Stimulated activated CD8-positive, alpha-beta memory T cell treated with anti-CD3 and anti-CD28 coated beads, Interleukin-4, amount 100 ng/mL, for 24 hours (primary cell): ENCODE measurements around the gene ARID4A.
"Not testable (repeated sequence)": the region's sequence is repeated elsewhere in the genome, so short reads cannot be mapped to it uniquely, and the experiment has no call there.

Source experiments
- DNase-seq: peaks from one replicate; pipeline ENCODE4 v3.0.0-alpha.2; 2020; ENCODE audit warnings: low read depth

Gene ARID4A, protein sequence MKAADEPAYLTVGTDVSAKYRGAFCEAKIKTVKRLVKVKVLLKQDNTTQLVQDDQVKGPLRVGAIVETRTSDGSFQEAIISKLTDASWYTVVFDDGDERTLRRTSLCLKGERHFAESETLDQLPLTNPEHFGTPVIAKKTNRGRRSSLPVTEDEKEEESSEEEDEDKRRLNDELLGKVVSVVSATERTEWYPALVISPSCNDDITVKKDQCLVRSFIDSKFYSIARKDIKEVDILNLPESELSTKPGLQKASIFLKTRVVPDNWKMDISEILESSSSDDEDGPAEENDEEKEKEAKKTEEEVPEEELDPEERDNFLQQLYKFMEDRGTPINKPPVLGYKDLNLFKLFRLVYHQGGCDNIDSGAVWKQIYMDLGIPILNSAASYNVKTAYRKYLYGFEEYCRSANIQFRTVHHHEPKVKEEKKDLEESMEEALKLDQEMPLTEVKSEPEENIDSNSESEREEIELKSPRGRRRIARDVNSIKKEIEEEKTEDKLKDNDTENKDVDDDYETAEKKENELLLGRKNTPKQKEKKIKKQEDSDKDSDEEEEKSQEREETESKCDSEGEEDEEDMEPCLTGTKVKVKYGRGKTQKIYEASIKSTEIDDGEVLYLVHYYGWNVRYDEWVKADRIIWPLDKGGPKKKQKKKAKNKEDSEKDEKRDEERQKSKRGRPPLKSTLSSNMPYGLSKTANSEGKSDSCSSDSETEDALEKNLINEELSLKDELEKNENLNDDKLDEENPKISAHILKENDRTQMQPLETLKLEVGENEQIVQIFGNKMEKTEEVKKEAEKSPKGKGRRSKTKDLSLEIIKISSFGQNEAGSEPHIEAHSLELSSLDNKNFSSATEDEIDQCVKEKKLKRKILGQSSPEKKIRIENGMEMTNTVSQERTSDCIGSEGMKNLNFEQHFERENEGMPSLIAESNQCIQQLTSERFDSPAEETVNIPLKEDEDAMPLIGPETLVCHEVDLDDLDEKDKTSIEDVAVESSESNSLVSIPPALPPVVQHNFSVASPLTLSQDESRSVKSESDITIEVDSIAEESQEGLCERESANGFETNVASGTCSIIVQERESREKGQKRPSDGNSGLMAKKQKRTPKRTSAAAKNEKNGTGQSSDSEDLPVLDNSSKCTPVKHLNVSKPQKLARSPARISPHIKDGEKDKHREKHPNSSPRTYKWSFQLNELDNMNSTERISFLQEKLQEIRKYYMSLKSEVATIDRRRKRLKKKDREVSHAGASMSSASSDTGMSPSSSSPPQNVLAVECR

GRCh38 chr14:58298477-58299400 is at the start of gene ARID4A:
Gene ARID4A, plus strand, starts transcription at chr14:58298555. Its CDS starts 1,300 bp downstream, at chr14:58299855.
- peak; percentile 63 for DNase-seq

GRCh38 chr14:58249611-58250010 is 48.7 kb upstream of the ARID4A start:
- DNase-seq, result no peak

DNA sequence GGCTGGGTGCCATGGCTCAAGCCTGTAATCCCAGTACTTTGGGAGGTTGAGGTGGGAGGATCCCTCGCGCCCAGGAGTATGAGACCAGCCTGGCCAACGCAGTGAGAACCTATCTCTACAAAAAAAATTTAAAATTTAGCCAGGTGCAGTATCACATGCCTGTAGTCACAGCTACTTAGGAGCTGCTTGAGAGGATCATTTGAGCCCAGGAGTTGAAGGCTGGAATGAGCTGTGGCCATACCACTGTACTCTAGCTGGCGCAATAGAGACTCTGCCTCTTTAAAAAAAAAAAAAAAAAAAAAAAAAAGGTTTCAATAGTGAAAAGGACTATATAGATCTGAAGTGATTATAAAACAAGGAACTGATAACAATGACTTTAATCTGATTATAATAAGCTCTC is 40.2 kb upstream of the ARID4A start:
- DNase-seq, result no peak

DNA sequence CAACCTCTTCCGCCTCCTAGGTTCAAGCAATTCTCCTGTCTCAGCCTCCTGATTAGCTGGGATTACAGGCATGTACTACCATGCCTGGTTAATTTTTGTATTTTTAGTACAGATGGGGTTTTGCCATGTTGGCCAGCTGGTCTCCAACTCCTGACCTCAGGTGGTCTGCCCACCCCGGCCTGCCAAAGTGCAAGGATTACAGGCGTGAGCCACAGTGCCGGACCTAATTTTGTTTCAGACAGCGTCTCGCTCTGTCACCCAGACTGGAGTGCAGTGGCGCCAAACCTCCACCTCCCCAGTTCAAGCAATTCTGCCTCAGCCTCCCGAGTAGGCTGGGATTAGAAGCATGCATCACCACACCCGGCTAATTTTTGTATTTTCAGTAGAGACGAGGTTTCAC is 36.4 kb upstream of the ARID4A start:
- DNase-seq, result not testable (repeated sequence)

- no peak for DNase-seq
Measured at GRCh38 chr14:58265401-58265800, 33.0 kb upstream of the ARID4A start.

DNA sequence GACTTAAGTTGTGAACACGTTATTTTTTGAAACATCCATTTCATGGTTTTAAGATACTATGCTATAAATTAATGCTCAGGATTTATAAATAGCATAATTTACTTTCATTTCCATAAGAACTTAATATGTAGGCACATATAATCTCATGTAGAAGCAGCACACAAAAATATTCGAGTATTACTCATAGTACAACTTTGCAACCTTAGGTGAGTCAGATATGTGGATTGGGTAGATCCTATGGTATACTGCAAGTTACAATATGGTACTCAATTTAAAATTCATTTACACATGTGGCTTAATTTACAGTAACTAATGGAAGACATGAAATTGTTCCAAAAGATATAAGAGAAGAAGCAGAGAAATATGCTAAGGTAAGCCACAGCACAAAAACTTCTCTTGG is 27.7 kb upstream of the ARID4A start:
- no peak for DNase-seq

DNA sequence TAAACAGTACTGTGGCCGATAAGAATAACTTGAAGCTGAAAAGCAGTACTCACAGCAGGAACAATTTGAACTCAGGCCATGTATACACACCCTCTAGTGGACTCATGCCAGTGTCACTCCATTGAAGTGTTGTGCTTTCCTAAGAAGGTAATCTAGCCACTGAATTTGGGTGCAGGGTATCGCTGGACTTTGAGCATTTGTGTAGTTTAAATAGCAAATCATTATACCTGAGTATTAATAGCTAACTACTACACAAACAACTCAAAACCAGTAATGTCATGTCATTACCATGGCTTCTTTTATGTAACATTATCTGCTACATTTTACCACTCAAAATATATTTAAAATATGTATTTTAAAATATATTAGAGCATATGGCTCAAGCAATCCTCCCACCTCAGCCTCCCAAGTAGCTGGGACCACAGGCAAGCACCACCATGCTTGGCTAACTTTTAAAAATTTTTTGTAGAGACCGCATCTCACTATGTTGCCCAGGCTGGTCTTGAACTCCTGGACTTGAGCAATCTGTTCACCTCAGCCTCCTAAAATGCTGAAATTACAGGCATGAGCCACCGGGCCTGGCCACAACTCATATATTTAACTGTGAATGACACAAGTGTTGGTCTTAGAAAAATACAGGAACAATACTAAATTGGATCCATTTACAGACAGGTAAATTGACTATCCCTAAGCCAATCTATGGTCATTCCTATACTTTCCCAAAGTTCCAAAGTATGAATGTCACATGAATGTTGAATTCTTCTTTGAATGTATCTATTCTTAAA is 25.6 kb upstream of the ARID4A start:
- DNase-seq, result no peak

- DNase-seq, result no peak
Measured at GRCh38 chr14:58274881-58275280, 23.5 kb upstream of the ARID4A start.

DNA sequence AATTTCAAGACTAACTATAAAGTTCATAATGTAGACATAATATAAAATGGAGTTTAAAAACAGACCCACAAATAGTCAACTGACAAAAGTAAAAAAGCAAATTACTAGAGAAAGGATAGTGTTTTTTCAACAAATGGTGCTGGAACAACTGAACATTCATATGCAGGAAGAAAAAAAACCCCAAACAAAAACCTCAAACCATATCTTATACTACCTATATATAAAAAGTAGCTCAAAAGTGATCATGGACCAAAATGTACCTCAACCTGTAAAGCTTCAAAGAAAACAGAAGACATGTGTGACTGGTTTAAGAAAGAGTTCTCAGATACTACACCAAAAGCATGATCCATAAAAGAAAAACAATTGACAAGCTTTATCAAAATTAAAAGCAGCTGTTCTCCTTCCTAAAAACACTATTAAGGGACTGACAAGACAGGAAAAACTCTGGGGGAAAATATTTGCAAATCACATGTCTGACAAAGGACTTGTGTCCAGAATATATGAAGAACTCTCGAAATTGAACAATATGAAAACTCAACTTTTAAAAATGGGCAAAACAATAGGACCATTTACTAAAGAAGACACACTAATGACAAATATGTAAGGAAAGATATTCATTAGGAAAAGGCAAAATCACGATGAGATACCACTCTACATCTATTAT is 22.7 kb upstream of the ARID4A start:
- DNase-seq, result no peak

DNA sequence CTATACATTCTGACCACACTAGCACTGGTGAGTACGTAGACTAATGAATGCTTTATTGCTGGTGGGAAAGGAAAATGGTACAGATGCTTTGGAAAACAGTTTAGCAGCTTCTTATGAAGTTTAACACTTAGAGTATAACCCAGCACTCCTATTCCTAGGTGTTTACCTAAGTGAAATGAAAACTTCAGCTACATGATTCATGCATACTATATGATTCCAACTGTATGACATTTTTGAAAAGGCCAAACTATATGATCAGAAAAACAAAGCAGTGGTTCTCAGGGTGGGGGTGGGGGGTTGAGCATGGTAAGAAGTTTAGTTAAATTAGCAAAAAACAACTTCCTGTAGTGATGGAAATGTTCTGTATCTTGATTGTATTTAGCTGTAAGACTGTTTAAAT is 22.1 kb upstream of the ARID4A start:
- no peak for DNase-seq

DNA sequence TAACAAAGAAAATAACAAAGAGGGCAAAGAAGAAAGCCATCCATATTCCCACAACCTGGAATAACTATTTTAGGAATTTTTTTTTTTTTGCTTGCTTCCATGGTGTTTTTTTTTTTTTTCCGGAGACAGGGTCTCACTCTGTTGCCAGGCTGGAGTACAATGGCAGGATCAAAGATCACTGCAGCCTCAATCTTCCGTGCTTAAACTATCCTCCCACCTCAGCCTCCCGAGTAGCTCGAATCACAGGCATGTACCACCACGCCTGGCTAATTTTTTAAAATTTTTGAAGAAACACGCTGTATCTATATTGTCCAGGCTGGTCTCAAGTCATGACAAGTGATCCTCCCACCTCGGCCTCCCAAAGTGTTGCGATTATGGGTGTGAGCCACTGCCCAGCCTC is 20.2 kb upstream of the ARID4A start:
- DNase-seq, result no peak

DNA sequence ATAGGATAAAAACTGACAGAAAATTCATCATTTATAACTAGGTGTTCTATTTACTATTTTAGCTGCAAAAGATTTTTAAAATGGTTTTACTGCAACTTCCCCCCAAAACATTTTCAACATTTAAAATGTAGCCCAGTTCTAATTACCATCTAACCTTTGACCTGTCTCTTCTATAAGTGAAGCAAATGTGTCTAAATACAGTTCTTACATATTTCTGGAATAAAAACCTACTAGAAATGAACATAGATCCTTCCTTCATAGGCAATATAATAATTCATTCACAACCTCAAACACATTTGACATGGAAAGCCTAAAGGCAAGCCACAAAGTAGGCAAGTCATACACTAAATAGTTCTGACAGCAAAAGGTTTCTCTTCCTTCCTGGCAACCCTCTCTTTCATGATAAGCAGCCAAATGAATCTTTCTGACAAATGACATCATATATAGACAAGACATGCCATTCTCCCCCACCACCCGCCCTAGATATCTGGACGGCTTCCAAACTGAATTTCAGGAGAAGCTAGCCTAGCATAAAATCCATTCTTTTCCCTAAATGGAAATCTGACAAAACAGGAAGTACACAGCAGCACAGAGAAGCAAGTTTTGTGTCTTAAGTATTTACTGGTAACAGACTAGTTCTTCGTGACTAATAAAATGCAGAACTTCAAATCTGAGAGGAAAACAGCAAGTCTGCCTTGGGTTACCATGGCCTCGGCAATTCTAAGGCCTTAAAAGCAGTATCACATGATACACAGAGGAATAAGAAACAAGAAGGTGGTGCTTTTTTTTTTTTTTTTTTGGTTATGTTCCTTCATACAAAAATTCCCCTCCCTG is 17.2 kb upstream of the ARID4A start:
- no peak for DNase-seq

GRCh38 chr14:58281969-58282368 is 16.4 kb upstream of the ARID4A start:
- no peak for DNase-seq

DNA sequence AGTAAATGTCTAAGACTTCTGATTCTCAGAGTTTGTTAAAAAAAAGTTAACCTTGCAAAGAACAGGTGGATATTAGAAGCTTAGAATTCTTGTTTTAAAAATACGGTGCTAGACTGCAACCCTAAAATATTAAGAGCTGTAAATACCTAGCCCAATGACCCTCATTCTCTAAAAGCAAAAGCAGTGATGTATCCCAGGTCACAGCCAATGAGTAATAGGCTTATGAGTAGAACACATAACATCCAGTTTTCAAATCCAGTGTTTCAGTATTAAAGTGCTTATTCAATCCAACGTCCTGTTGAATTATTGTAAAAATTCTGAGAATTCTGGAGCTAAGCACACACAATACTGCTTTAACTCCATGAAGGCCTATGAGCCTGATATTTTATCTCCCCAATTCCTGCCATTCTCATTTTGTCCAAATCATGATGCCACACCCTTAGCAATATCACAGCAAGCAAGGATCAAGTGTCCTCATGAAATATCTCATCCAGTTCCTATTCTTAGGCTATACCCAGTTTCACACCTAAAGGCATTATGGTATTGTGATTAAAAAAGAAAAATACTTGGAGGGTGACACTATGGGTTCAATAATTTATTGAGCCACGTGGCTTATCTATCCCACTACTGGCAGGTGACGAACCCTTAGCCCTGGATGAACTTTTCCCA is 15.3 kb upstream of the ARID4A start:
- DNase-seq, result no peak

- DNase-seq, result no peak
Measured at GRCh38 chr14:58283730-58284129, 14.6 kb upstream of the ARID4A start.

- DNase-seq, result no peak
Measured at GRCh38 chr14:58285132-58285531, 13.2 kb upstream of the ARID4A start.

DNA sequence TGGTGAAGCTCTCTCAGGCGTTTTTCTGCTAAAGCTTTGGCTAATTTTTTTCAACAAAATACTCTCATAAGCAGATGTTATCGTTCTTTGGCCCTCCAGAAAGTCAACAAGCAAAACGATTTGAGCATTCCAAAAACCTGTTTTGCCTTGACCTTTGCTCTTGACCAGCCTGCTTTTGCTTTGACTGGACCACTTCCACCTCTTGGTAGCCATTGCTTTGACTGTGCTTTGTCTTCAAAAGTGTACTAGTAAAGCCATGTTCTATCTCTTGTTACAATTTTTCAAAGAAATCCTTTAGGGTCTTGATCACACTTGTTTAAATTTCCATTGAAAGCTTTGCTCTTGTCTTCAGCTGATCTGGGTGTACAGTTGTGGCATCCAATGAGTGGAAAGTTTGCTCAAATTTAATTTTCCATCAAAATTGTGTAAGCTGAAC is 10.7 kb upstream of the ARID4A start:
- DNase-seq, result no peak

GRCh38 chr14:58288106-58288792 is 10.1 kb upstream of the ARID4A start:
- DNase-seq, result no peak
